ENCODE results near the gene IQCM.
"Not testable (repeated sequence)": the region's sequence is repeated elsewhere in the genome, so short reads cannot be mapped to it uniquely, and the experiment has no call there.

IQCM gene

GRCh38 chr4:149489321-149489720 is 326.3 kb downstream of the IQCM start:
- DNase-seq (ENCODE audit: low read depth in 3 of 3, low spot score in 1 of 3), result no peak

- no peak for DNase-seq (ENCODE audit: low read depth in 3 of 3, low spot score in 1 of 3)
Observed at GRCh38 chr4:149486861-149487260, 328.8 kb downstream of the IQCM start.

GRCh38 chr4:149468669-149469068 is 347.0 kb downstream of the IQCM start:
- DNase-seq (ENCODE audit: low read depth in 3 of 3, low spot score in 1 of 3), result not testable (repeated sequence)

GRCh38 chr4:149466446-149466845 is 349.2 kb downstream of the IQCM start:
- DNase-seq (ENCODE audit: low read depth in 3 of 3, low spot score in 1 of 3), result no peak

- no peak for DNase-seq (ENCODE audit: low read depth in 3 of 3, low spot score in 1 of 3)
Observed at GRCh38 chr4:149465955-149466354, 349.7 kb downstream of the IQCM start.

GRCh38 chr4:149443537-149443936 is 372.1 kb downstream of the IQCM start:
- no peak for DNase-seq (ENCODE audit: low read depth in 3 of 3, low spot score in 1 of 3)

GRCh38 chr4:149441338-149441737 is 374.3 kb downstream of the IQCM start:
- DNase-seq (ENCODE audit: low read depth in 3 of 3, low spot score in 1 of 3), result no peak

- DNase-seq (ENCODE audit: low read depth in 3 of 3, low spot score in 1 of 3), result no peak
Observed at GRCh38 chr4:149426461-149426860, 389.2 kb downstream of the IQCM start.

- DNase-seq (ENCODE audit: low read depth in 3 of 3, low spot score in 1 of 3), result no peak
Observed at GRCh38 chr4:149409555-149409962, 406.1 kb downstream of the IQCM start.

- no peak for DNase-seq (ENCODE audit: low read depth in 3 of 3, low spot score in 1 of 3)
Observed at GRCh38 chr4:149409146-149409545, 406.5 kb downstream of the IQCM start.

GRCh38 chr4:149404143-149404542 is 411.5 kb downstream of the IQCM start:
- DNase-seq (ENCODE audit: low read depth in 3 of 3, low spot score in 1 of 3), result no peak

GRCh38 chr4:149403081-149403480 is 412.6 kb downstream of the IQCM start:
- no peak for DNase-seq (ENCODE audit: low read depth in 3 of 3, low spot score in 1 of 3)

GRCh38 chr4:149398993-149399392 is 416.6 kb downstream of the IQCM start:
- no peak for DNase-seq (ENCODE audit: low read depth in 3 of 3, low spot score in 1 of 3)

- no peak for DNase-seq (ENCODE audit: low read depth in 3 of 3, low spot score in 1 of 3)
Observed at GRCh38 chr4:149370785-149371420, 444.7 kb downstream of the IQCM start.

- DNase-seq (ENCODE audit: low read depth in 3 of 3, low spot score in 1 of 3), result no peak
Observed at GRCh38 chr4:149370002-149370401, 445.6 kb downstream of the IQCM start.

GRCh38 chr4:149353241-149353640 is 462.4 kb downstream of the IQCM start:
- DNase-seq (ENCODE audit: low read depth in 3 of 3, low spot score in 1 of 3), result no peak

- no peak for DNase-seq (ENCODE audit: low read depth in 3 of 3, low spot score in 1 of 3)
Observed at GRCh38 chr4:149349541-149349940, 466.1 kb downstream of the IQCM start.

GRCh38 chr4:149347139-149347538 is 468.5 kb downstream of the IQCM start:
- no peak for DNase-seq (ENCODE audit: low read depth in 3 of 3, low spot score in 1 of 3)

GRCh38 chr4:149345424-149345823 is 470.2 kb downstream of the IQCM start:
- no peak for DNase-seq (ENCODE audit: low read depth in 3 of 3, low spot score in 1 of 3)

GRCh38 chr4:149344436-149344835 is 471.2 kb downstream of the IQCM start:
- no peak for DNase-seq (ENCODE audit: low read depth in 3 of 3, low spot score in 1 of 3)

GRCh38 chr4:149343614-149344013 is 472.0 kb downstream of the IQCM start:
- no peak for DNase-seq (ENCODE audit: low read depth in 3 of 3, low spot score in 1 of 3)

GRCh38 chr4:149341117-149341516 is 474.5 kb downstream of the IQCM start:
- DNase-seq (ENCODE audit: low read depth in 3 of 3, low spot score in 1 of 3), result not testable (repeated sequence)

GRCh38 chr4:149328161-149328560 is 487.5 kb downstream of the IQCM start:
- no peak for DNase-seq (ENCODE audit: low read depth in 3 of 3, low spot score in 1 of 3)

All from stimulated activated CD4-positive, alpha-beta T cell treated with anti-CD3 and anti-CD28 coated beads, TNF-alpha, amount 100 ng/mL, for 1 hour (primary cell).